ENCODE data around the gene STON2.

DNA sequence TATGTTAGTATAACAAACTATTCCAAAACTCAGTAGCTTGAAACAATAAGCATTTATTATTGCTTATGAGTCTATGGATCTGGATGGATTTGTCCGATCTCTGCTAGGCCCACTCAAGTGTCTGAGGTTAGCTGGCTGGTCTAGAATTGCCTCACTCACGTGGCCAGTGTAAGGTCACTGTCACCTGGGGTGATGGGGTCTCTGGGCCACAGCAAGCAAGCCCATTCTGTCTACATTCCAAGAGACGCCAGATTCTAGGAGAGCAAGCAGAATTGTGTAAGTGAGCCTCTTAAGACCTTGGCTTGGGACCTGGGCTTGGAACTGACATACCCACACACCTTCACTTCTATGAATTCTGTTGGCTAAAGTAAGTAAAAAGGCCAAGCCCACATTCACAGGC, 80.2 kb downstream of the STON2 start:
- TF ChIP-seq, protein P1, sequence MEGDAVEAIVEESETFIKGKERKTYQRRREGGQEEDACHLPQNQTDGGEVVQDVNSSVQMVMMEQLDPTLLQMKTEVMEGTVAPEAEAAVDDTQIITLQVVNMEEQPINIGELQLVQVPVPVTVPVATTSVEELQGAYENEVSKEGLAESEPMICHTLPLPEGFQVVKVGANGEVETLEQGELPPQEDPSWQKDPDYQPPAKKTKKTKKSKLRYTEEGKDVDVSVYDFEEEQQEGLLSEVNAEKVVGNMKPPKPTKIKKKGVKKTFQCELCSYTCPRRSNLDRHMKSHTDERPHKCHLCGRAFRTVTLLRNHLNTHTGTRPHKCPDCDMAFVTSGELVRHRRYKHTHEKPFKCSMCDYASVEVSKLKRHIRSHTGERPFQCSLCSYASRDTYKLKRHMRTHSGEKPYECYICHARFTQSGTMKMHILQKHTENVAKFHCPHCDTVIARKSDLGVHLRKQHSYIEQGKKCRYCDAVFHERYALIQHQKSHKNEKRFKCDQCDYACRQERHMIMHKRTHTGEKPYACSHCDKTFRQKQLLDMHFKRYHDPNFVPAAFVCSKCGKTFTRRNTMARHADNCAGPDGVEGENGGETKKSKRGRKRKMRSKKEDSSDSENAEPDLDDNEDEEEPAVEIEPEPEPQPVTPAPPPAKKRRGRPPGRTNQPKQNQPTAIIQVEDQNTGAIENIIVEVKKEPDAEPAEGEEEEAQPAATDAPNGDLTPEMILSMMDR (IDR thresholded peaks at IDR 0.05) = no peak
- TF ChIP-seq, protein P2, sequence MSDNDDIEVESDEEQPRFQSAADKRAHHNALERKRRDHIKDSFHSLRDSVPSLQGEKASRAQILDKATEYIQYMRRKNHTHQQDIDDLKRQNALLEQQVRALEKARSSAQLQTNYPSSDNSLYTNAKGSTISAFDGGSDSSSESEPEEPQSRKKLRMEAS (IDR thresholded peaks at IDR 0.05) = no peak
- TF ChIP-seq POLR2A (IDR thresholded peaks at IDR 0.05; ENCODE audit: low read length) (no peak), RFX5 (IDR thresholded peaks at IDR 0.05) (no peak), CHD2 (IDR thresholded peaks at IDR 0.05; ENCODE audit: low read length, partially characterized antibody) (no peak), MAZ (IDR thresholded peaks at IDR 0.05; ENCODE audit: borderline replicate concordance, low read depth, low read length) (no peak), CHD4 (IDR thresholded peaks at IDR 0.05; ENCODE audit: borderline replicate concordance) (no peak), MYC (IDR thresholded peaks at IDR 0.05; ENCODE audit: borderline replicate concordance, low read length) (no peak)
- TF ChIP-seq, protein P3, sequence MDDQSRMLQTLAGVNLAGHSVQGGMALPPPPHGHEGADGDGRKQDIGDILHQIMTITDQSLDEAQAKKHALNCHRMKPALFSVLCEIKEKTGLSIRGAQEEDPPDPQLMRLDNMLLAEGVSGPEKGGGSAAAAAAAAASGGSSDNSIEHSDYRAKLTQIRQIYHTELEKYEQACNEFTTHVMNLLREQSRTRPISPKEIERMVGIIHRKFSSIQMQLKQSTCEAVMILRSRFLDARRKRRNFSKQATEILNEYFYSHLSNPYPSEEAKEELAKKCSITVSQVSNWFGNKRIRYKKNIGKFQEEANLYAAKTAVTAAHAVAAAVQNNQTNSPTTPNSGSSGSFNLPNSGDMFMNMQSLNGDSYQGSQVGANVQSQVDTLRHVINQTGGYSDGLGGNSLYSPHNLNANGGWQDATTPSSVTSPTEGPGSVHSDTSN (IDR thresholded peaks at IDR 0.05) = no peak

Measured in A549 (cell line).